Activated T-cell treated with anti-CD3 and anti-CD28 coated beads, Interleukin-2, amount 50 U/mL, for 72 hours (primary cell): ENCODE results near the gene CLBA1. TPM values are rescaled to one million over a fixed set of nuclear protein-coding genes. Genes with fewer than 3 reads are reported as not detected.
"Not testable (repeated sequence)": the region's sequence is repeated elsewhere in the genome, so short reads cannot be mapped to it uniquely, and the experiment has no call there.

ENCODE experiments used
- ATAC-seq, 2 donors: fragments of 150-1000 bp; cut with Tn5 transposase; replicated peaks in 1 of 2; 2 replicates each; pipeline ENCODE4 v1.10.0; 2021; ENCODE audit warnings: moderate library complexity in 2 of 2, mild to moderate bottlenecking in 1 of 2
- DNase-seq, 2 donors: peaks; one replicate each; pipeline ENCODE4 v3.0.0; 2021 to 2022; ENCODE audit warnings: mixed read lengths in 1 of 2
- H3K27ac Mint-ChIP-seq: one replicate; pipeline ENCODE4 v1.8.0; 2022; ENCODE audit warnings: mild to moderate bottlenecking, moderate library complexity, mixed read lengths
- H3K27me3 Mint-ChIP-seq: one replicate; pipeline ENCODE4 v1.8.0; 2022; ENCODE audit warnings: low read depth, mixed read lengths
- H3K36me3 Mint-ChIP-seq, 2 donors: one replicate each; pipeline ENCODE4 v1.8.0; 2022; ENCODE audit warnings: mixed read lengths in 2 of 2, mild to moderate bottlenecking in 1 of 2; ENCODE audit not compliant: insufficient read depth in 2 of 2
- H3K4me1 Mint-ChIP-seq: one replicate; pipeline ENCODE4 v1.8.0; 2022; ENCODE audit warnings: low read depth, mixed read lengths
- H3K4me3 Mint-ChIP-seq, 2 donors: one replicate each; pipeline ENCODE4 v1.8.0; 2022; ENCODE audit warnings: mild to moderate bottlenecking in 2 of 2, mixed read lengths in 2 of 2, moderate library complexity in 2 of 2
- H3K9me3 Mint-ChIP-seq, 2 donors: one replicate each; pipeline ENCODE4 v1.8.0; 2022; ENCODE audit warnings: mixed read lengths in 2 of 2
- total RNA-seq, 2 donors: library from RNA; stranded (reverse); gene quantifications; one replicate each; pipeline ENCODE4 v1.2.3, GENCODE V29; 2022

CLBA1 gene
- total RNA-seq, 2 donors from 2014 or later, result 0.79 to 0.93 TPM

- not testable (repeated sequence) for H3K27ac Mint-ChIP-seq, H3K4me1 Mint-ChIP-seq, H3K36me3 Mint-ChIP-seq, ATAC-seq, DNase-seq, H3K9me3 Mint-ChIP-seq, H3K27me3 Mint-ChIP-seq, H3K4me3 Mint-ChIP-seq
Observed at GRCh38 chr14:104943216-104944015, 42.2 kb upstream of the CLBA1 start.

GRCh38 chr14:104944016-104944308 lies 41.6 kb upstream of the CLBA1 start:
- H3K36me3 Mint-ChIP-seq, DNase-seq, H3K9me3 Mint-ChIP-seq, H3K27ac Mint-ChIP-seq, H3K4me3 Mint-ChIP-seq, ATAC-seq, H3K4me1 Mint-ChIP-seq, H3K27me3 Mint-ChIP-seq: not testable (repeated sequence)

- ATAC-seq, H3K4me3 Mint-ChIP-seq, DNase-seq, H3K36me3 Mint-ChIP-seq, H3K27me3 Mint-ChIP-seq, H3K9me3 Mint-ChIP-seq, H3K4me1 Mint-ChIP-seq, H3K27ac Mint-ChIP-seq: not testable (repeated sequence)
Observed at GRCh38 chr14:104944436-104945205, 41.0 kb upstream of the CLBA1 start.

GRCh38 chr14:104945266-104945665 lies 40.3 kb upstream of the CLBA1 start:
- not testable (repeated sequence) for DNase-seq, ATAC-seq, H3K27me3 Mint-ChIP-seq, H3K9me3 Mint-ChIP-seq, H3K4me3 Mint-ChIP-seq, H3K4me1 Mint-ChIP-seq, H3K27ac Mint-ChIP-seq, H3K36me3 Mint-ChIP-seq

- H3K4me1 Mint-ChIP-seq, H3K36me3 Mint-ChIP-seq, ATAC-seq, H3K27ac Mint-ChIP-seq, H3K27me3 Mint-ChIP-seq, H3K4me3 Mint-ChIP-seq, DNase-seq, H3K9me3 Mint-ChIP-seq: not testable (repeated sequence)
Observed at GRCh38 chr14:104945986-104946965, 39.3 kb upstream of the CLBA1 start.

GRCh38 chr14:104947201-104947600 lies 38.4 kb upstream of the CLBA1 start:
- H3K27me3 Mint-ChIP-seq, H3K4me1 Mint-ChIP-seq, DNase-seq, H3K9me3 Mint-ChIP-seq, H3K4me3 Mint-ChIP-seq, H3K27ac Mint-ChIP-seq, ATAC-seq, H3K36me3 Mint-ChIP-seq: not testable (repeated sequence)

- not testable (repeated sequence) for H3K4me3 Mint-ChIP-seq, H3K9me3 Mint-ChIP-seq, H3K27ac Mint-ChIP-seq, DNase-seq, H3K36me3 Mint-ChIP-seq, H3K4me1 Mint-ChIP-seq, ATAC-seq, H3K27me3 Mint-ChIP-seq
Observed at GRCh38 chr14:104947881-104948735, 37.5 kb upstream of the CLBA1 start.

GRCh38 chr14:104948736-104949031 lies 36.9 kb upstream of the CLBA1 start:
- Mint-ChIP-seq H3K9me3 (no peaks in the 10 kb centered on the region), H3K27ac (no peak overlapping the region), H3K36me3 (no peaks in the 10 kb centered on the region), H3K27me3 (peaks cover 5% of the 10 kb centered on the region), H3K4me1 (no peaks in the 10 kb centered on the region), H3K4me3 (no peak overlapping the region)
- ATAC-seq, result no peak
- DNase-seq, result no peak

- H3K4me1 Mint-ChIP-seq, H3K36me3 Mint-ChIP-seq, DNase-seq, H3K9me3 Mint-ChIP-seq, H3K27me3 Mint-ChIP-seq, H3K4me3 Mint-ChIP-seq, H3K27ac Mint-ChIP-seq, ATAC-seq: not testable (repeated sequence)
Observed at GRCh38 chr14:104949406-104949955, 36.1 kb upstream of the CLBA1 start.

GRCh38 chr14:104950021-104950420 lies 35.6 kb upstream of the CLBA1 start:
- no peak overlapping the region for H3K27ac Mint-ChIP-seq
- no peaks in the 10 kb centered on the region for H3K4me1 Mint-ChIP-seq
- H3K27me3 Mint-ChIP-seq, result peaks cover 5% of the 10 kb centered on the region
- H3K4me3 Mint-ChIP-seq, result no peak overlapping the region
- no peaks in the 10 kb centered on the region for H3K36me3 Mint-ChIP-seq
- ATAC-seq, result no peak
- H3K9me3 Mint-ChIP-seq, result no peaks in the 10 kb centered on the region
- no peak for DNase-seq

GRCh38 chr14:104950701-104951100 lies 34.9 kb upstream of the CLBA1 start:
- ATAC-seq, H3K9me3 Mint-ChIP-seq, H3K4me3 Mint-ChIP-seq, H3K4me1 Mint-ChIP-seq, DNase-seq, H3K27me3 Mint-ChIP-seq, H3K36me3 Mint-ChIP-seq, H3K27ac Mint-ChIP-seq: not testable (repeated sequence)

- H3K4me3 Mint-ChIP-seq, ATAC-seq, H3K27ac Mint-ChIP-seq, H3K36me3 Mint-ChIP-seq, H3K4me1 Mint-ChIP-seq, DNase-seq, H3K27me3 Mint-ChIP-seq, H3K9me3 Mint-ChIP-seq: not testable (repeated sequence)
Observed at GRCh38 chr14:104951863-104952657, 33.5 kb upstream of the CLBA1 start.
